Cardiac ventricle fibroblast (primary cell): ENCODE data around the gene PRKAG2. TPM values are rescaled to one million over a fixed set of nuclear protein-coding genes. Genes with fewer than 3 reads are reported as not detected.

ENCODE experiments used
- total RNA-seq: library from RNA; depleted of rRNA; stranded (reverse); fragments of >200 nt; gene quantifications from 2 replicates; pipeline ENCODE4 v1.2.3, GENCODE V29; 2015

Gene PRKAG2
- 5.1 and 7.5 TPM in 2 replicates for total RNA-seq

DNA sequence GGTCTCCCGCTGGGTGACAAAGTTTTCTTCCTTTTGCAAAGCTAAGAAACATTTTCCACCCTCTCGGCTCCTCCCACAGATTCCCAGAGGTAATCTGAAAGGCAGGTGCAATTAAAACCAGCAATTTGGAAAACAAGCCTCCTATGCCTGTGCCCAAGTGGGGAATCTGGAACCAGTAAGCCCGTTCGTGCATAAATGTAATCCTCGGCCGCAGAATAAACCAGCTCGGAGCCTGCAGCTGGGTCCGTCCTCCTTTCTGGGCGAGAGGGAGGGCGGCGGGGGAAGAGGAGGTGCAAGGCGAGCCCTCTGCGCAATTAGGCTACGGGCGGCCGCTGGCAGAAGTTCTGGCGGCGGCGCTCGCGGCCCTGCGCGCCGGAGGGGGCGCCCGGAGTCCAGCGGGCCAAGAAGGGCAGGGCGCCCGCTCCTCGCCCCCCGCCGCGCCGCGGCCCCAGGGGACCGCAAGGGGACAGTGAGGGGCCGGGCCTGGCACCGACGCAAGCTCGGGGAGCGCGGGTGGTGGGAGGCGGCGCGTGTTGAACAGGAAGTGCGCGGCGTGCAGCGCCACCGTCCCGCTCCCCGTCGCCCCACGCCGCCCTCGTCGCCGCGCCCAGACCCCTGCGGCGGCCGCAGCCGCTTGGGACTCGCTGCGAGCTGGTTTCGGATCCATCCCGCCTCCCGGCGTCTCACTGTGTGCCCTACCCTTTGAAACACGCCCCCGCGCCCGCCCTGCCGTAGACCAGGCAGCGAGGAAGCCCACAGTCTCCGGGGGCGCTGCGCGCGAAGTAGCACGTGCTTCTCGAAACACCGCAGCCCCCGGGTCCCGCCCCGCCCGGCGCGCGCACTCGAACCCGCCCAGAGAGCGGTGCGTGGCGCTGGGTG, at the start of gene PRKAG2:
Gene PRKAG2 (minus strand): TSS at position 217 of the 879 bp plus-strand sequence. CDS start 495 bp downstream, outside the sequence.

DNA sequence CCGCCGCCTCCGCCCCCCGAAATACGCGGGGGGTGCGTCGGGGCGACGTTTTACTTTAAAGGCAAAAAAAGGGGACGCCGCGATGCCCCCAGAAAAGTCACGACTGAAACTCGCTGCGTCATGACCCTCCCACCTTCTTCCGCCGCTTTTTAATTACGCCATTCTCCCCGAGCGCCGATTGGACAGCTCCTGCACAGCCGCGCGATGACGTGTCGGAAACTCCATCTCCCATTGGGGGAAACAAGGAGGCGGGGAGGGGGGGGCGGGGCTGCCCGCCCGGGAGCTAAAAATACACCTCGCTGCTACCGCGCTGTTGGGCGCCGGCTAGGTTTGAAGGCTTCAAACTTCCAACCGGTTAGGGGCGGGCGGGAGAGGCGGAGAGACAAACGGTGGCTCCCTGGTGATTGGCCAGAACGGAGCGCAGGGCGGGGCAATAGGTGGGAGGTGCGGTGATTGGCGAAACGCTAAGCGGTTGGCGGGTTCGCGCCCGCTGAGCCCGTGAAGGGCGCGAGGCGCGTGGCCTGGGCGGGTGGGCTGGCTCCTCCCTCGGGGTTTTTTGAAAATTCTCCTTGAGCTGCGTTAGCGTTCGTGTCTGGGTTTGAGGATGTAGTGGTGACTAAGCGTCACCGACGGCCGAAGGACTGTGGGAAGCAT, 357.0 kb downstream of the PRKAG2 start, which contains the start of gene RHEB:
Gene RHEB (minus strand): TSS at position 131 of the 654 bp plus-strand sequence. CDS start 384 bp downstream, outside the sequence.

Other genes starting within 250 kb of the PRKAG2 start
- gene GALNTL5, start 79.3 kb upstream of the PRKAG2 start, total RNA-seq, result not detected in 2 replicates
- 38.6 and 44.6 TPM in 2 replicates for gene GALNT11, start 148.6 kb upstream of the PRKAG2 start, total RNA-seq